GM15510 (cell line): ENCODE data around the gene PIM3.

Source experiments
- POLR2A ChIP-seq: IDR thresholded peaks from 3 replicates; pipeline ENCODE4 v1.6.1; 2011; ENCODE audit warnings: borderline replicate concordance; ENCODE audit not compliant: insufficient read length; ENCODE audit errors: extremely low read depth

PIM3 gene

DNA sequence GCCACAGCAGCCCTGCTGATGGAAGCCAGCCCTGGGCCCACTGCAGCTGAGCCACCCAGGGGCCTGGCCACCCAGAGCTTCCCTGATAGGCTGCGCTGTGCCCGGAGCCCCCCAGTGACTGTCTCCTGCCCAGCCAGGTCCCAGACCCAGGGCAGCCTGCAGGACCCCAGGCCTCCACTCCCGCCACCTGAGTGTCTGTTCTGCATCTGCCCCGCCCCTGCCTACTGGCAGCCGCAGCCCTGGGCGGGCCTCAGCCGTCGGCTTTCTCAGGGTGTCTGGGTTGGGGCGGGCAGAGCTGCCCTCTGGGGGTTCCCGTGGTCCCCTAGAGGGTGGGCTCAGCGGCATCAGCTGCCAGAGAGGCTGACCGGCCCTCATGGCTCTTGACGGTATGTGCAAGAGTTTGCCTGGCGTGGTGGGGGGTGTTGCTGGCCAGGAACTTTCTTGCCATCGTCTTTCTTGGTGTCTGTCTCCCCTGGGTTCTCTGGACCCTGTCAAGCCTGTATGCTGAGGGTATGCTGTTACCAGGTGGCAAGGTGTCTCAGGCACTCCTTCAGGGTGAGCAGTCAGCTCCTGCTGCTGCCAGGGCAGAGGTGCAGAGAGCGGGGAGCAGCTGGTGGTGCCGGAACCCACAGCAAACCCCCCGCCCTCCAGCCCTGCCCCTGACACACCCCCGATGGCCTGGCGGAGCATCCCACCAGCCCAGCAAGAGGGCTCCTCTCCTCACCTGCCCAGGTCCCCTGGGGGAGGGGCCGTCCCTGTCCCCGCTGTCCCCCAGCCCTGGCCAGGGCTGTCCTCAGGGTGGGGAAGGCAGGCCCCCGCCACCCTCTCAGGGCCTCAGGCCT lies 12.2 kb upstream of the PIM3 start:
- TF ChIP-seq POLR2A = no peak

DNA sequence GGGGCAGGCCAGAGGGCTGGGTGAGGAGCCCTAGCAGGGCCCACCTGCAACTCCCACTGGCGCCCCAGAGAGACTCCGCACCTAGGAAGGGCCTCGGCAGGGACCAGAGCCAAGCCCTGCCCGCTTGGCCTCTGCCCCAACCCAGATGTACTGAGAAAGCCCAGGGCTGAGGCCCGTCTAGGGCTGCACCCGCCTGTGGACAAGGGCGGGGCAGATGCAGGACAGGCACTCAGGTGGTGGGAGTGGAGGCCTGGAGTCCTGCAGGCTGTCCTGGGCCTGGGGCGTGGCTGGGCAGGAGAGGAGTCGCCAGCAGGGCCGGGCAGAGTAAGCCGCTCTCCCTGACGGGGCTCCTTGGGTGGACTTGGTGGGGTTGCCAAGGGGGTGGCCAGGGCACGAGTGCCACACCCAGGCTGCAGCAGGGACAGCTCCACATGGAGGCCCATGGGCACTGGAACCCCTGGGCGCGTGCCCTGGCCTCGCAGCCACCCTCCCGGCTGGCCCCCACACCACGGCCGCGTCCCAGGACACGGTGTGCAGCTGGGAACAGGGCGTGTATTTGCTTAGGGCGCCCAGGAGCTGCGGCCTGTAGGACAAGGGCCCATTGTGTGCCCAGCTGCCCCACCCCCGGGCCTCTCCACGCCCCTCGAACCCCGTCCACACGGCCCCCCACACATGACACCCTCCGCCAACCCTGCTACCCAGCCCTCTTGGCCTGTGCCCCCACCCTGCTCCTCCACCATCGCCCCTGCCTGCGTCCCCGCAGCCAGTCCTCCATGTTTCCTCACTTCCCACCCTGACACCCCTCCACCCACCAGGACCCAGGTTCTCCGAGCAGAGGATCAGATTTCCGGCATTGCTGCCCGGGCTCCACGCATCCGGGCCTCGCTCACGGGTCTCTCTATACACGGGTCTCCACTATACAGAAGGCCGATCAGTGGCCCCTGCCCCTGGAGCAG lies 11.3 kb upstream of the PIM3 start:
- TF ChIP-seq POLR2A = no peak

DNA sequence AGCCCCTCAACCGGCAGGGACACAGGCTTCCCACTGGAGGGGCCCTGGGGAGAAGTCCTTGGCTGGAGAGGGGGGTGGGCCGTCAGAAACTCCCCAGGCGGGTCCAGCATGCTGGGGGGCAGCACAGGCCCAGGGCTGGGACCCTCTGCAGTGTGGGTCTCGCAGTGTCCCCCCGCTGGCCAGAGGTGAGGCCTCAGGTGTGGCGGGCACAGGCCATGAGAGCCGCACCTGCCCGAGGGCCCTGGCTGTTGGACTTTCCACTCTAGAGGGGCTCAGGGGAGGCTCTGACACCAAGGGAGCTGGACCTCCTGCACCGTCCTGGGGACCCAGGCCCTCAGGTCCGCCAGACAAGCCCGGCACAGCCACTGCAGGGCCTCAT lies 10.7 kb upstream of the PIM3 start:
- TF ChIP-seq POLR2A = no peak

DNA sequence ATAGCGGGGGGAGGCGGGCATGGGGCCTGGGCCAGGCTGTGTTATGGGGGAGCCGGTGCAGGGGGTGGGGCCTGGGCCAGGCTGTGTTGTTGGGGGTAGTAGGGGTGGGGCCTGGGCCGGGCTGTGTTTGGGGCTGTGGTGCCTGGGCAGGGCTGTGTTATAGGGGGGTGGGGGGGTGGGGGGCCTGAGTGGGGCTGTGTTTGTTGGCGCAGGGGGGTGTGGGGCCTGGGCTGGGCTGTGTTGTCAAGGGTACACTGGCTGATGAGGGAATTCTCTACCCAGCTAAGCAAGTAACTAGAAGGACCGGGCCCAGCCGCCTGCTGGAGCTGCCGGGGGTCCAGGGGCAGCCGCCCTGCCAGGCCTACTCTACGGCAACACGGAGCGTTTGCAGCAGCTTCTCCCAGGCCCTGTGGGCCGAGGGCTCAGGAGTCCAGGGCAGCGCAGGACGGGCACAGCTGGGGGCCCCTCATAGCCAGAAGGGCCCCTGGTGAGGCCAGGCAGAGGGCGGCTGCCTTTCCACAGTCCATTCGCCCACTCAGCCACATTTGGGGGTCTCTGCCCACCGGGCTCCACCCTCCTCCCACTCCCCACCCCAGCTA lies 10.1 kb upstream of the PIM3 start:
- TF ChIP-seq POLR2A = no peak

DNA sequence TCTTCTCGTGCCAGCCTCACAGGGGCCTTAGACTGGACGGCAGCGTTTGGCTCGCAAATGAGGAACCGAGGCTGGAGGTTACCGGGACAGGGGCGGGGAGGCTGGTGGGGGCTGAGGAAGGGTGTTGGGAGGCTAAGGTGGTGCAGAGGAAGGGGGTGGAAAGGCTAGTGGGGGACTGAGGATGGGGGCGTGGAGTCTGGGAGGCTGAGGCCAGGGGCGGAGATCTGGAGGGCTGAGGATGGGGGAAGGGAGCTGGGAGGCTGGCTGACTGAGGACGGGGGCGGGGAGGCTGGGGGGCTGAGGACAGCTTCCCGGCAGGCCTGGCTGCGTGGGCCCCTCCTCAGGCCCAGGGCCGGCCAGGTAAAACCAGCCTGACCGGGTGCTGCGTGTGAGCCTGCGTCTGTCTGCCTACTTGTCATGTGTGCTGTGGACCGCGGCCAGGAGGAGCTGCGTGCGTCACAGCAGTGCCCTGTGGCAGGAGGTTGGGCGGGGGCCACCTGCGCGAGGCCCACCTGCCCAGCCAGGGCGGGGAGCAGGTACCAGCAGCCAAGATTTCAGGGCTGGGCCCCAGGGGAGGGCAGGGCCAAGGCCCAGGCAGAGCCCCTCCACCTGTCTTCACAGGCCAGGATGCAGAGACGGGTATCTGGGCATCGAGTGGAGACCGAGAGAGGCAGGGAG lies 9.4 kb upstream of the PIM3 start:
- no peak for TF ChIP-seq POLR2A

DNA sequence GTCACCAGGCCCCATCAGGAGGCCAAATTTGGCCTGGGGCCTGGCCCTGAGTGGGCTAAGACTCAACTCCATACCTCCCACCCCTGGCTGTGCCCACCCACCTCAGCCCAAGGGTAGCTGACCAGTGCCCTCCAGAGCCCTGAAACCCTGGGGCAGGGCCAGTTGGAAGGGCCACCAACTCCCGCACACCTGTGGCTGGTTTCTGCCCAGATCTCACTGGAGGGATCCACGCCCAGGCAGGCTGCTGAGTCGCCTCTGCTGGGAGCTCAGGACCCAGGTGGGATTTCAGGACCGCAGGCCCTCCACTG lies 8.9 kb upstream of the PIM3 start:
- no peak for TF ChIP-seq POLR2A

DNA sequence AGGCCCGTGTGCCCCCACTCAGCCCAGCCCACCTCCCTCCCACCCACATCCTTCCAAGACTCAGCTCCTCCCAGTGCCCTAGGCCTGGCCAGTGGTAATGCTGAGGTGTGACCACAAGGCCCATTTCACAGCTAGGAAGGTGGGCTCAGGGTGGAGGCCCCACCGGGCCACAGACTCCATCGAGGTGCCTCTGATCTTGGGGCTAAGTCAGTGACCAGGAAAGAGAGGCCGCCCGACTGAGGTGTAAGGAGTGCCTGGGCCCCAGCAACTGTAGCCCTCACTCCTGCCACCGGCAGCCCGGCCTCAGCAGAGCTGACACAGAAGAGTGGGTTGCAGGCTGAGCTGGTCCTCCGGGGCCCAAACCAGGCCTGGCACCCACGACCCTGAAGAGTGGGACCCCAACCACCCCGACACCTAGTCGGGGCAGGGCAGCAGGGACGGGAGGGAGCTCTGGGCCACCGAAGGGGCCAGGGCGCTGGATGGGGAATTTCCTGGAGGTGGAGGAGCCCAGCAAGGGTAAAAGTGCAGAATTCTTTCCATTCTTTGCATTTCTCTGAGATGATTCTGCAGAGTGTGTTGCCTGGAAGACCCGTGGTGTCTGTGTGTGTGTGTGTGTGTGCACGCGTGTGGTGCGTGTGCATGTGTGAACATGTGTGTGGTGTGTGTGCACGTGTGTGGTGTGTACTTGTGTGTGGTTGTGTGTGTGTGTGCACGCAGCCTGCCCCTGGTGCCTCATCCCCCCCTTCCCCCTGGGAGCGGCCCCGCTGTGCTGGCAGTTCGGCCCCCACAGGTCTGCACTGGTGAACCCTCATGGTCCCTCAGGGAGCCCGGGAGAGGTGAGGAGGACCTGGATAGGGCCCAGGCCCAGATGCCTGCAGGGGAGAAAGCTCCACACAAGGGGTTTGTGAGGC lies 8.3 kb upstream of the PIM3 start:
- TF ChIP-seq POLR2A = no peak

DNA sequence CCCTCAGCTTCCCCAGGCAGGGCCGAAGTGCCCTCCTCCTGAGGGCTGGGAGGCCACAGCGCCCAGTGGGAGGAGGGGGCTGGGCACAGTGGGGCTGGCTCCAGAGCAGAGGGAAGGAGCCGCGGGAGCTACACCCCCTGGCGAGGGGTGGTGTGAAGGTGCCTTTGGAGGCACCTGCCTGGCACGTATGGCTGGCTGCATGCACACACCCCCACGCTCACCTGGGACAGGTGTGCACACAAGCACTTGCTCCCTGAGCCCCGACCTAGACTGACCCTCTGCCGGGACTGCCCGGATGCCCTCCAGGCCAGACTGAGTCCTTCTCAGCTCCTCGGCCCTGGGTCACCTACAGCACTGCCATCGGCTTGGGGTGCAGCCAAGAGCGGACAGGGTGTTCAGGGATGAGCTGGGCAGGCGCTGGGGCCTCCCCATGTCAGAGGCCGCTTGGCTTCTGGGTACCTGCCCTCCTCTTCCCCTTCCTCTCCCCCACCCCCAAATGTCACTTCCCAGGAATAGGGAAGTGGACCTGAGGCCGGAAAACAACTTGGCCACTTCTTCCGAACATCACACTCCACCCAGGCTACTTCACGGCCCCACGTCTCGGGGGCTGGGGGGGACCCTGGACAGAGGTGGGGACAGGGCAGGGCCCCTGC lies 7.4 kb upstream of the PIM3 start:
- no peak for TF ChIP-seq POLR2A

DNA sequence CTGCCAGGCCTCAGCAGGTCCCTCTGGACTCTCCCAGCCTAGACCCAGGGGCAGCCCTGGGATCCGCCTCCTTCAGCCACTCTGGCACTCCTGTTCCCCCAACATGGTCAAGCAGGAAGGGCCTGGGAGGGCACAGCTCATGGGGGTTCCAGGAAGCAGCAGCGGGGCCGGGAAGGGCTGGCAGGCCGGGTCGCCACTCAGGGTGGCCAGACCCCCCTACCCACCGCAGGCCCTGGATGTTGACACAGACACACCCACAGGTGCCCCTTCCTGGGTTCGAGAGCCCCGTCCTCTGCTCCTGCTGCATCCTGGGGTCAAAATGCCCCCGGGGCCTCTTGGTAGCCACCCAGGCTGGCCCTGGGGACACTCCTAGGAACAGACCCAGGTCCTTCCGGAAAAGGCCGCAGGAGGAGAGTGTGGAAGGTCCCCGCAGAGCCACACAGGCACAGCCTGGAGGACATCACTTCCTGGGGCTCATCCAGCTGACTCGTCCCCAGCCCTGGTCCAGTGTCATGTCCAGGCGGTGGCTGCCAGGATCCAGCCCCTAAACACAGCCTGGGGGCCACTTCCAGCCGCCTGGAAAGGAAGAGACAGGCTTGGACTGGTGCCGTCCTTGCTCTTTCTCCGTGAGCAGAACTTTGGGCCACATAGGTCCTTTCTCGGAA lies 6.8 kb upstream of the PIM3 start:
- TF ChIP-seq POLR2A = no peak

DNA sequence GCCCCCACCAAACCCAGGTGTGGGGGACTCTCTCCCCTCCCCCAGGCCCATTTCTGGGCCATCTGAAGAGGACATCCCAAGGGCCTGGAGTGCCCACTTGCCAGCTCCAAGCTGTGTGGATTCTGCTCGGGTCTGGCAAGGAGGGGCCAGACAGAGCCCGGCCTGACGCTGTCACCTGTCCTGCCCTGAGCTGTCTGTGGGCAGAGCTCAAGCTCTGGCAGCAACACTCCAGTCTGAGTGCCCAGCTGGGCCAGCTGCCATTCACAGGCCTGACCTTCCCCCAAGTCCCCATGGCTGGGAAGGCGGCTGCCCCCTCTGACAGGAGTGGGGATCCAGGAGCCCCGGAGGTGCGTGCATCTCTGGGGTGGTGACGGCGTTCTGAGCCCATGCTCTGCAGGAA lies 6.2 kb upstream of the PIM3 start:
- TF ChIP-seq POLR2A = no peak

DNA sequence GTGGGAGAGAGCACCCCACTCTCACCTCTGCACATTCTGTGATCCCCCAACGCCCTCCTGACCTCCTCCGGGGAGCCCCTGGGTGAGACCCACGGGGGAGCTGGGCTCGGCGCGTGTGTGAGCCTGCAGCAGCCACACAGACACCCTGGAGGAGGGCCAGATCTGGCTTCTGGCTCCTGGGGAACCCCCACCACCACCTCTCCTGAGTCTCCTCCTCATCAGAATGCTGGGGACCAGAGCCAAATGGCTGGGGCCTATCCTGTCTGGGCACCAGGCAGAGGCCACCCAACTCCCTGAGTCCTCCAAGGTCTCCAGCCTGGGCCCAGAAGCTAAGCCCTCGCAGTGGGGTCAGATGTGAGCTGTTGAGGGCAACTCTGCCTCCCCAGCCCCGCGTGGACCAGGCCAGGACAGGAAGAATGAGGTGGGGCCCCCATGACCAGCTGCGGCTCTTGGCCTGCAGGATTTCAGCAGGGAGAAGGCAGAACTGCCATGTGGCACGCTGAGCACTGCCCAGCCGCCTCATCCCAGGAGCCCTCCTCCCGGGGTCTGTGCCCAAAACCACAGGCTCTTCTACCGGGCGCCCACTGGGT lies 5.5 kb upstream of the PIM3 start:
- TF ChIP-seq POLR2A = no peak

DNA sequence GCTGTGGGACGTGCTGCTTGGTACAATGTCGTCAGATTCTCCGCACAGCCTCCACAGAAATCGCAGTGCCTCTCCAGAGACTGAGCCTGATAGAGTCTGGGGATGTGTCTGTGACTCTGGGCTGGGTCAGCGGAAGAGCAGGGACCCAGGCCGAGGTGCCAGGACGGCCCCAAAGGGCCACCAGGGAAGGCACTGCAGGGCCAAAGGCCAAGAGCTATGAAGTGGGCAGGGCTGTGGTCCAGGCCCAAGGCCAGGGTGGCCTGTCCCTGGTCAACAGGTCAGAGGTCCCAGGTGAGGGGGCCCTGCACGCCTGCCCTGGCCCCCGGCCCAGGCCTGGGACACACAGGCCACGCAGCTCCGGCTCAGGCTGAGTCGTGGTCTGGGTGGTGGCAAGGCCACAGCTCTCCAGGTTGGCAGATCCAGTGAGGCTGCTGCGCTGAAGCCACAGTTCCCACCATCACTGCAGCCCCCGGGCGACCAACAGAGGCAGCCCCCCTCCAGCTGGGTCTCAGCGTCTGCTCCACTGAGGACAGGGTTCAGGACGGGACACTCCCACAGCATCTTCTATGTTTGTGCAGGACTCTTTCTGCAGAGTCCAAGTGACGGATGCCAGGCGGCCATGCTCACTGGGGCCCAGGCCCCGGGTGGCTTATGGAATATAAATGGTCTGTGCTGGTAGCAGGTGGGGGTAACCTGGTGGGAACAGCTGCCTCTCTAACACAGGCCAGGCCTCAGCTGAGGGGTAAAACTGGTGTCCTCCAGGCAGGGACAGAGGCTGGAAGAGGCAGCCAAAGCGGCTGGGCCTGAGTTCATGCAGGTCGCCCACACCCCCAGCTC lies 4.8 kb upstream of the PIM3 start:
- TF ChIP-seq POLR2A = no peak

DNA sequence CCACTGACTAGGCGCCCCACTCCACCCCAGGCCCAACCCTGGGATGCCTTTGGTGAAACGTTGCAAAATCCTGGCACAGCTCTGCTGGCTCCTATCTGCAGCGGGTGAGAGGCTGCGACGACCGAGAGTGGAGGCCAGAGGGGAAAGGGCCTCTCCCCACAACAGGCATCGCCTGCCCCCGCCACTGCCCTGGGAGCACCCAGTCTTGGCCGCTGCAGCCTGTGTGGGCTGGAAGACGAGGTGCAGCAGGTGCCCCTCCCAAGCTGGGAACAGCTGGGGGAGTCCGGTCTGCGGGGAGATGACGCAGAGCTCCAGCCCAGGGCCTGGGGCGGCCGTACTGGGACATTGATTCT lies 4.2 kb upstream of the PIM3 start:
- no peak for TF ChIP-seq POLR2A
